GM10266 (cell line): ENCODE data around the gene OR11L1.

Experiments used
- DNase-seq: peaks from one replicate; pipeline ENCODE4 v3.0.0; 2012; ENCODE audit errors: extremely low spot score
- TF ChIP-seq, protein P1 (sequence below): IDR thresholded peaks from 2 replicates; pipeline ENCODE4 v1.5.1; 2012; ENCODE audit warnings: mild to moderate bottlenecking, low read depth; ENCODE audit not compliant: control insufficient read depth, insufficient read depth; ENCODE audit errors: missing control alignments

OR11L1 gene, protein sequence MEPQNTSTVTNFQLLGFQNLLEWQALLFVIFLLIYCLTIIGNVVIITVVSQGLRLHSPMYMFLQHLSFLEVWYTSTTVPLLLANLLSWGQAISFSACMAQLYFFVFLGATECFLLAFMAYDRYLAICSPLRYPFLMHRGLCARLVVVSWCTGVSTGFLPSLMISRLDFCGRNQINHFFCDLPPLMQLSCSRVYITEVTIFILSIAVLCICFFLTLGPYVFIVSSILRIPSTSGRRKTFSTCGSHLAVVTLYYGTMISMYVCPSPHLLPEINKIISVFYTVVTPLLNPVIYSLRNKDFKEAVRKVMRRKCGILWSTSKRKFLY

DNA sequence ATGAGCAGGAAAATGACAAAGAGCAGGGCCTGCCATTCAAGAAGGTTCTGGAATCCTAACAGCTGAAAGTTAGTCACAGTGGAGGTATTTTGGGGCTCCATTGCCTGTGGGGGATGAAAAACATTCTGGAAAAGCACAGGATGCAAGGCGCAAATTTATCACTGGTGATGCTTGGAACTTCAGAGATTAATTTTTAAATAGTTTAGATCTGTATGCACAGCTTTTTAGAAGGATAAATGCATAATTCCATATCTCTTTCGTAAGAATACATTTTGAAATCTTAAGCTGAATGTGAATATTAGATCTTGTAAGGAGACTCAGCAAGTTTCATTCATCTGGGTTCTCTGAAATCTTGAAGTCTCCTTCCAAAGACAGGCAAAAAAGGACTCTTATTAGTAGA is at the start of gene OR11L1:
TSS of gene OR11L1 (minus strand) at position 101 of the 400 bp plus-strand sequence. CDS start at position 101, 0 bp downstream.
- TF ChIP-seq, protein P1, sequence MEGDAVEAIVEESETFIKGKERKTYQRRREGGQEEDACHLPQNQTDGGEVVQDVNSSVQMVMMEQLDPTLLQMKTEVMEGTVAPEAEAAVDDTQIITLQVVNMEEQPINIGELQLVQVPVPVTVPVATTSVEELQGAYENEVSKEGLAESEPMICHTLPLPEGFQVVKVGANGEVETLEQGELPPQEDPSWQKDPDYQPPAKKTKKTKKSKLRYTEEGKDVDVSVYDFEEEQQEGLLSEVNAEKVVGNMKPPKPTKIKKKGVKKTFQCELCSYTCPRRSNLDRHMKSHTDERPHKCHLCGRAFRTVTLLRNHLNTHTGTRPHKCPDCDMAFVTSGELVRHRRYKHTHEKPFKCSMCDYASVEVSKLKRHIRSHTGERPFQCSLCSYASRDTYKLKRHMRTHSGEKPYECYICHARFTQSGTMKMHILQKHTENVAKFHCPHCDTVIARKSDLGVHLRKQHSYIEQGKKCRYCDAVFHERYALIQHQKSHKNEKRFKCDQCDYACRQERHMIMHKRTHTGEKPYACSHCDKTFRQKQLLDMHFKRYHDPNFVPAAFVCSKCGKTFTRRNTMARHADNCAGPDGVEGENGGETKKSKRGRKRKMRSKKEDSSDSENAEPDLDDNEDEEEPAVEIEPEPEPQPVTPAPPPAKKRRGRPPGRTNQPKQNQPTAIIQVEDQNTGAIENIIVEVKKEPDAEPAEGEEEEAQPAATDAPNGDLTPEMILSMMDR = no peak
- DNase-seq = no peak

DNA sequence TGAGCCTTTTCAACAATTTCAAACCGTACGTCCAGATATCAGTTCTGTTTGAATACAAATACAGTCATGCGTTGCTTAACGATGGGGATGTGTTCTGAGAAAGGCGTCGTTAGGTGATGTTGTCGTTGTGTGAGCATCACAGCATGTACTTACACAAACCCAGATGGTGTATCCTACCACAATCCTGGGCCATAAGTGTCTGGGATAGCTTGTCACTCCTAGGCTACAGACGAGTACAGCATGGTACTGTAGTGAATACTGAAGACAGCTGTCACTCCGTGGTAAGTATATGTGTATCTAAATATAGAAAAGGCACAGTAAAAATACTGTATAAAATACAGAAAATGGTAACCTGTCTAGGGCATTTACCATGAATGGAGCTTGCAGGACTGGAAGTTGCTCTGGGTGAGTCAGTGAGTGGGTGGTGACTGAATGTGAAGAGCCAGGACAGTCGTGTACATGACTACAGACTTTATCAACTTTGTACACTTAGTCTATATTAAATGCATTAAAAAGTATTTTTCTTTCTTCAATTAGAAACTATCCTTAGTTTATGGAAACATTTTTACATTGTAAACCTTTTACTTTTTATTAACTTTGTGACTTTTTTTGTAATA is 43.2 kb upstream of the OR11L1 start:
- TF ChIP-seq, protein P1 = no peak
- no peak for DNase-seq

DNA sequence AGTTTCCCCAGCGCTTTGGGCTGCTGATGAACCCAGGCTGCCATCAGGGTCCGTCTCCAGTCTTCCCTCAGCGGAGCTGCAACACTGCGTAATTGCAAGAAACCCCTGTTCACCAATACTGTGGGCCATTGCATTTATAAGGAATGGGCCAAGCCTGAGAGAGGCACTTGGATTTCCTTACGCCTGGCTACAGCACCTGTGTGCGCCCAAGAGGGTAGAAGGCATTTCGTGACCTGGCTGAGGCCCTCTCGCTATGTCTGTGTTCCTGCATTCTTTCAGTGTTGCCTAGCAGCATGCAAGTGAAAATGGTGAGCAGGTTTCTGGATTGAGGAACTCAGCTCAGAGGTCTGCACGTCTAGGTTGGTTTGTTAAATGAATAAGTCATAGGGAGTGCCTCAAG is 41.6 kb upstream of the OR11L1 start:
- TF ChIP-seq, protein P1 = no peak
- DNase-seq = no peak

DNA sequence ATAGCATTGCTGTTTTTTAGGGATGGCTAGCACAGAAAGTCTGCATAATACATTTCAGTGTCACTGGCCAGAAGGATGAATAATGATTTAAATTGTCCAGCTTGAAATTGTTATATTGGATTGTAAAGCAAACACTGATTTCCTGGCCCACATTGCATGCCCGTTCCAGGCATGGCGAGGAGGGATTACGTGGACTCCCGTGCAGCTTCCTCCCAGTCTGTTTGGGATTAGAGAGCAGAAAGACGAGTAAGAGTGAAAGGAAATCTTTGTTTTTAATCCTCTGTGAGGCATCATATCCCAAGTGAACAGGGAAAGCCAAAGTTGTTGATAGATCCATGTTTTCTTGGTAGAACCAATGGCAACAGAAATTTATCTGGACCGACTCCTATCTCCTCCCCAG is 23.7 kb upstream of the OR11L1 start:
- TF ChIP-seq, protein P1 = no peak
- no peak for DNase-seq

DNA sequence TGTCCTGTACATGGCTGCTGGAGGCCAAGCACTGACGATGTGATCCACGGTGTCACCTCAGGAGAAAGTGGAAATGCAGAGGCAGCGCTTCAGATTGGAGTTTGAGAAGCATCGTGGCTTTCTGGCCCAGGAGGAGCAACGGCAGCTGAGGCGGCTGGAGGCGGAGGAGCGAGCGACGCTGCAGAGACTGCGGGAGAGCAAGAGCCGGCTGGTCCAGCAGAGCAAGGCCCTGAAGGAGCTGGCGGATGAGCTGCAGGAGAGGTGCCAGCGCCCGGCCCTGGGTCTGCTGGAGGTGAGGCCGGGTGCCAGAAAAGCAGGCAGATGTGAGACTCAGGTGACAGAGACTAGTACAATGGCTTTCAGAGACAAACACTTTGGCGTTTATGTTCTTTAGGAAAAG is 22.9 kb upstream of the OR11L1 start:
- no peak for DNase-seq
- TF ChIP-seq, protein P1 = no peak

DNA sequence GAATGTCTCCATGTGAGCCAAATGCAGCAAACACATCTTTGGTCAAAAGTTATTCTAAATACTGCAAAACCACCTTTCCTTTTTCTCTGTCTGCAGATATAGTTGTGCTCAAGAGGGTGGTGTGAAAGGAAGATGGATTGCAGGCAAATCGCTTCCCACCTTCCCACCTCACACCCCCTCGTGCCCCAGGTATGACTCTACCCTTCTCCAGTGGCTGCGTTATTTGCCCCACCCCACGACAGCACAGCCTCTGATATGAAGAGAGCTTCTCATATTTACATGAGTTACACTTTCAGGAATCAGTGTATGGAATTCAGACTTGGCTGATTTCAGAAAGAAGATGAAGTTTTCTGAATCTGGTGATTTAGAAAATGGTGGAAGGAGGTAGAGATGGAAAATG is 21.1 kb upstream of the OR11L1 start:
- TF ChIP-seq, protein P1 = no peak
- DNase-seq = no peak

DNA sequence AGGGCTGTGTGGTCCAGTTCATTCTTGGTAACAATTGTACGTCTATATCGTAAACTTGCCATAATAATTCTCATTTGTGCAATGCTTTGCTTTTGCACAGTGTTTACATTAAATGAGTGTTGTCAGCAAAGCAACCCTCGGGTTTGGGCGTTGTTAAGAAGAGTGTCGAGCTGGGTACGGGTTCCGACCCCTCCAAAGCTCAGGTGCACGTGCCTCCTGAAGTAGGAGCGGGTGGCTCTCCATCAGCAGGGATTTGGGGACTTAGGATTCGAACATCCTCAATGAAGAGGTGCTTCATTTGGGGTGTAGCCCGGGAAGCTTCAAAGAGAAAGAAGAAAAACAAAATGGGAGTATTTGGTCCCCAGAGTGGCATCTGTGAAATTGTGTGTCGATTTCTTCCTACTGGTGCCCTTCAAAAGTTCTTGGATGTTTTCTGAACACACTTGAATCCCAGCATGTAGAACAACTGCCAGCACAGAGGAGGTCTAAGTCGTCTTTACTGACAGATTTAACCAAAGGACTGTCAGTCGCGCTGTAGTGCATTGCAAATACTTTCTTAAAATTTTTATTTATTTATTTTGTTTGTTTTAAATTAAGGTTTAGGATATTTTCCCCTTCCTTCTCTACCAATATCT is 16.4 kb upstream of the OR11L1 start:
- TF ChIP-seq, protein P1 = no peak
- peak; percentile 36 for DNase-seq
